ENCODE results near the gene ANKRD12.
"Not testable (repeated sequence)": the region's sequence is repeated elsewhere in the genome, so short reads cannot be mapped to it uniquely, and the experiment has no call there.

Gene ANKRD12

GRCh38 chr18:9147440-9148202 is 11.0 kb downstream of the ANKRD12 start:
- no peak for DNase-seq

GRCh38 chr18:9148203-9148552 is 11.6 kb downstream of the ANKRD12 start:
- no peak for DNase-seq

GRCh38 chr18:9150121-9150520 is 13.5 kb downstream of the ANKRD12 start:
- DNase-seq, result no peak

GRCh38 chr18:9153256-9153655 is 16.7 kb downstream of the ANKRD12 start:
- DNase-seq, result no peak

GRCh38 chr18:9156604-9157249 is 20.1 kb downstream of the ANKRD12 start:
- DNase-seq, result no peak

GRCh38 chr18:9157806-9158205 is 21.2 kb downstream of the ANKRD12 start:
- no peak for DNase-seq

- no peak for DNase-seq
These were observed 23.4 kb downstream of the ANKRD12 start for GRCh38 chr18:9160014-9160413.

GRCh38 chr18:9162663-9163062 is 26.1 kb downstream of the ANKRD12 start:
- not testable (repeated sequence) for DNase-seq

- not testable (repeated sequence) for DNase-seq
These were observed 27.6 kb downstream of the ANKRD12 start for GRCh38 chr18:9164149-9164548.

- DNase-seq, result not testable (repeated sequence)
These were observed 29.3 kb downstream of the ANKRD12 start for GRCh38 chr18:9165883-9166282.

GRCh38 chr18:9169515-9169914 is 32.9 kb downstream of the ANKRD12 start:
- DNase-seq, result not testable (repeated sequence)

- not testable (repeated sequence) for DNase-seq
These were observed 35.3 kb downstream of the ANKRD12 start for GRCh38 chr18:9171919-9172318.

GRCh38 chr18:9172506-9173127 is 36.0 kb downstream of the ANKRD12 start:
- DNase-seq, result no peak

GRCh38 chr18:9173770-9174233 is 37.2 kb downstream of the ANKRD12 start:
- no peak for DNase-seq

GRCh38 chr18:9174302-9174701 is 37.7 kb downstream of the ANKRD12 start:
- DNase-seq, result no peak

- no peak for DNase-seq
These were observed 38.5 kb downstream of the ANKRD12 start for GRCh38 chr18:9175115-9175514.

GRCh38 chr18:9177031-9177430 is 40.5 kb downstream of the ANKRD12 start:
- no peak for DNase-seq

GRCh38 chr18:9177466-9177865 is 40.9 kb downstream of the ANKRD12 start:
- no peak for DNase-seq

GRCh38 chr18:9178557-9178956 is 42.0 kb downstream of the ANKRD12 start:
- DNase-seq, result no peak

GRCh38 chr18:9181275-9181674 is 44.7 kb downstream of the ANKRD12 start:
- no peak for DNase-seq

- DNase-seq, result no peak
These were observed 46.3 kb downstream of the ANKRD12 start for GRCh38 chr18:9182852-9183399.

GRCh38 chr18:9184998-9185613 is 48.5 kb downstream of the ANKRD12 start:
- DNase-seq, result no peak
